Fibroblast of lung (primary cell): ENCODE data around the gene TFF1. TPM values are rescaled to one million over a fixed set of nuclear protein-coding genes. Genes with fewer than 3 reads are reported as not detected.

Experiments used
- DNase-seq, 2 donors: peaks; one replicate each; pipeline versions ENCODE4 v3.0.0 to v3.0.0-alpha.2; 2010; ENCODE audit warnings: low read depth in 2 of 2
- H2AFZ ChIP-seq: 2 replicates; pipeline ENCODE4 v1.5.1; 2012; ENCODE audit warnings: low read length, control low read depth, inconsistent platforms
- H3K27ac ChIP-seq: 2 replicates; pipeline ENCODE4 v1.5.1; 2011; ENCODE audit warnings: low read length, control low read depth; ENCODE audit not compliant: insufficient read depth
- H3K27me3 ChIP-seq: 2 replicates; pipeline ENCODE4 v1.5.1; 2011; ENCODE audit warnings: mild to moderate bottlenecking, low read length; ENCODE audit not compliant: control insufficient read depth, insufficient read depth
- H3K36me3 ChIP-seq: 2 replicates; pipeline ENCODE4 v1.5.1; 2011; ENCODE audit warnings: low read length; ENCODE audit not compliant: control insufficient read depth, insufficient read depth
- H3K4me1 ChIP-seq: 2 replicates; pipeline ENCODE4 v1.5.1; 2011; ENCODE audit warnings: low read length; ENCODE audit not compliant: control insufficient read depth, insufficient read depth; ENCODE audit errors: extremely low read depth
- H3K4me2 ChIP-seq: 2 replicates; pipeline ENCODE4 v1.5.1; 2011; ENCODE audit warnings: low read length, control low read depth; ENCODE audit not compliant: insufficient read depth; ENCODE audit errors: extremely low read depth
- H3K4me3 ChIP-seq, 4 experiments: fragments of 200-600 bp in 1 of 4; sonication (generic) in 1 of 4; replicated peaks in 1 of 4; 2 replicates each; pipeline ENCODE4 v1.5.1; 2011 to 2016; ENCODE audit warnings: low read length in 4 of 4, low read depth in 3 of 4, mild to moderate bottlenecking in 3 of 4, control low read depth in 2 of 4, inconsistent platforms in 1 of 4, mixed read lengths in 1 of 4; ENCODE audit not compliant: insufficient read depth in 1 of 4; ENCODE audit errors: control extremely low read depth in 1 of 4
- H3K79me2 ChIP-seq: 2 replicates; pipeline ENCODE4 v1.5.1; 2012; ENCODE audit warnings: mild to moderate bottlenecking, low read length, inconsistent platforms; ENCODE audit not compliant: control insufficient read depth, insufficient read depth
- H3K9ac ChIP-seq: 2 replicates; pipeline ENCODE4 v1.5.1; 2011; ENCODE audit warnings: mild to moderate bottlenecking, low read length, control low read depth; ENCODE audit not compliant: insufficient read depth
- H3K9me3 ChIP-seq: 2 replicates; pipeline ENCODE4 v1.5.1; 2012; ENCODE audit warnings: low read depth, low read length; ENCODE audit not compliant: control insufficient read depth, insufficient read depth
- H4K20me1 ChIP-seq: 2 replicates; pipeline ENCODE4 v1.5.1; 2011; ENCODE audit warnings: low read length; ENCODE audit not compliant: control insufficient read depth, insufficient read depth; ENCODE audit errors: extremely low read depth
- CTCF ChIP-seq, 2 donors: IDR thresholded peaks in 1 of 2; conservative IDR thresholded peaks in 1 of 2; 1 replicate in 1 of 2; 2 replicates in 1 of 2; pipeline ENCODE4 v1.5.1; 2011 to 2012; ENCODE audit warnings: low read length in 2 of 2, control low read depth in 1 of 2, inconsistent platforms in 1 of 2, low read depth in 1 of 2, mild to moderate bottlenecking in 1 of 2
- EZH2 ChIP-seq: IDR thresholded peaks from 2 replicates; pipeline ENCODE4 v1.5.1; 2012; ENCODE audit warnings: low read length, control low read depth, mild to moderate bottlenecking; ENCODE audit errors: missing control alignments
- polyA plus RNA-seq, 2 donors: library from polyadenylated mRNA; depleted of rRNA in 1 of 2; stranded (reverse) in 1 of 2; unstranded in 1 of 2; fragments of >200 nt; gene quantifications; 2 replicates each; pipeline ENCODE4 v1.2.1, GENCODE V29; 2011 to 2012; ENCODE audit warnings: missing spikeins in 1 of 2
- total RNA-seq: library from RNA; depleted of rRNA; stranded (reverse); fragments of >200 nt; gene quantifications from 2 replicates; pipeline ENCODE4 v1.2.1, GENCODE V29; 2014

TFF1 gene
- total and polyA plus RNA-seq, 2 donors (not counting 1 experiment from before 2014, with no cell fraction given), result not detected

GRCh38 chr21:42395905-42396651 lies 29.7 kb upstream of the TFF1 start, which contains the start of gene TMPRSS3:
Gene TMPRSS3 (minus strand): TSS chr21:42396052. CDS start chr21:42395417, 635 bp downstream.
- Histone ChIP-seq H3K4me2 (no peak within 1 kb of the TSS), H3K27me3 (no peaks in the 10 kb centered on the region), H2AFZ (no peak within 1 kb of the TSS), H3K4me3 (no peak within 1 kb of the TSS), H3K4me1 (no peaks in the 10 kb centered on the region), H3K79me2 (no peaks in the 10 kb centered on the region), H3K9ac (no peak within 1 kb of the TSS), H3K9me3 (no peaks in the 10 kb centered on the region), H3K36me3 (no peaks in the 10 kb centered on the region), H3K27ac (no peak within 1 kb of the TSS), H4K20me1 (no peaks in the 10 kb centered on the region)
- TF ChIP-seq CTCF (conservative IDR thresholded peaks at IDR 0.05 in 1 of 2, IDR thresholded peaks at IDR 0.05 in 1 of 2; ENCODE audit: low read depth in 1 of 2, low read length in 2 of 2), result no peak
- no peak for TF ChIP-seq EZH2
- no peak for DNase-seq

GRCh38 chr21:42395302-42395701 lies 29.0 kb upstream of the TFF1 start:
- H3K4me1 ChIP-seq, result no peaks in the 10 kb centered on the region
- no peak overlapping the region for H3K4me3 ChIP-seq
- no peaks in the 10 kb centered on the region for H3K27me3 ChIP-seq
- H2AFZ ChIP-seq, result no peak overlapping the region
- no peaks in the 10 kb centered on the region for H4K20me1 ChIP-seq
- DNase-seq, result no peak
- no peaks in the 10 kb centered on the region for H3K79me2 ChIP-seq
- H3K4me2 ChIP-seq, result no peak overlapping the region
- no peaks in the 10 kb centered on the region for H3K36me3 ChIP-seq
- H3K9ac ChIP-seq, result no peak overlapping the region
- H3K9me3 ChIP-seq, result no peaks in the 10 kb centered on the region
- TF ChIP-seq CTCF (conservative IDR thresholded peaks at IDR 0.05 in 1 of 2, IDR thresholded peaks at IDR 0.05 in 1 of 2; ENCODE audit: low read depth in 1 of 2, low read length in 2 of 2) (no peak), EZH2 (no peak)
- H3K27ac ChIP-seq, result no peak overlapping the region

GRCh38 chr21:42393443-42393950 lies 27.2 kb upstream of the TFF1 start:
- no peaks in the 10 kb centered on the region for H3K27me3 ChIP-seq
- no peaks in the 10 kb centered on the region for H3K79me2 ChIP-seq
- H4K20me1 ChIP-seq, result no peaks in the 10 kb centered on the region
- TF ChIP-seq CTCF (conservative IDR thresholded peaks at IDR 0.05 in 1 of 2, IDR thresholded peaks at IDR 0.05 in 1 of 2; ENCODE audit: low read depth in 1 of 2, low read length in 2 of 2) (no peak), EZH2 (no peak)
- H3K4me3 ChIP-seq, result no peak overlapping the region
- H2AFZ ChIP-seq, result no peak overlapping the region
- DNase-seq, result no peak
- no peak overlapping the region for H3K27ac ChIP-seq
- H3K4me1 ChIP-seq, result no peaks in the 10 kb centered on the region
- H3K9ac ChIP-seq, result no peak overlapping the region
- H3K4me2 ChIP-seq, result no peak overlapping the region
- no peaks in the 10 kb centered on the region for H3K36me3 ChIP-seq
- no peaks in the 10 kb centered on the region for H3K9me3 ChIP-seq
